Neural cell (in vitro differentiated cells): Measurements from ENCODE around the gene FNDC3B. TPM values are rescaled to one million over a fixed set of nuclear protein-coding genes. Genes with fewer than 3 reads are reported as not detected.

Experiments used
- H2AFZ ChIP-seq: fragments of 200-600, 300-800 bp; sonication (generic), shearing (Covaris generic); 2 replicates; pipeline ENCODE4 v1.6.0; 2014; ENCODE audit warnings: low read depth, mild to moderate bottlenecking, antibody characterized with exemption, low read length, moderate library complexity
- H3F3A ChIP-seq: fragments of 200-600 bp; shearing (Covaris generic); 2 replicates; pipeline ENCODE4 v1.6.1; 2016; ENCODE audit warnings: mild to moderate bottlenecking, moderate library complexity, mixed read lengths, antibody characterized with exemption, low read length; ENCODE audit not compliant: insufficient read depth, poor library complexity, severe bottlenecking
- H3K27ac ChIP-seq: fragments of 200-600, 300-800 bp; sonication (generic), shearing (Covaris generic); 2 replicates; pipeline ENCODE4 v1.5.1; 2014; ENCODE audit warnings: mild to moderate bottlenecking, low read length, moderate library complexity
- H3K27me3 ChIP-seq: fragments of 300-800, 200-600 bp; sonication (generic), shearing (Covaris generic); 2 replicates; pipeline ENCODE4 v1.6.0; 2014; ENCODE audit warnings: mild to moderate bottlenecking, low read depth, low read length, moderate library complexity; ENCODE audit not compliant: insufficient read depth
- H3K36me3 ChIP-seq: fragments of 300-800, 200-600 bp; sonication (generic), shearing (Covaris generic); 2 replicates; pipeline ENCODE4 v1.5.1; 2014; ENCODE audit warnings: mild to moderate bottlenecking, antibody characterized with exemption, low read length, moderate library complexity; ENCODE audit not compliant: insufficient read depth
- H3K4me2 ChIP-seq: fragments of 300-800, 200-600 bp; sonication (generic), shearing (Covaris generic); 2 replicates; pipeline ENCODE4 v1.6.0; 2014; ENCODE audit warnings: mild to moderate bottlenecking, low read length
- H3K4me3 ChIP-seq: fragments of 300-800, 200-600 bp; sonication (generic), shearing (Covaris generic); 2 replicates; pipeline ENCODE4 v1.5.1; 2014; ENCODE audit warnings: mild to moderate bottlenecking, low read length, moderate library complexity
- H3K79me2 ChIP-seq: fragments of 200-600 bp; shearing (Covaris generic); replicated peaks from 2 replicates; pipeline ENCODE4 v1.6.0; 2014; ENCODE audit warnings: mild to moderate bottlenecking, low read length, moderate library complexity; ENCODE audit not compliant: insufficient read depth
- H3K9ac ChIP-seq: fragments of 300-800, 200-600 bp; sonication (generic), shearing (Covaris generic); 2 replicates; pipeline ENCODE4 v1.6.1; 2016; ENCODE audit warnings: mild to moderate bottlenecking, low read length, mixed read lengths
- H3K9me2 ChIP-seq: fragments of 200-600 bp; shearing (Covaris generic); 2 replicates; pipeline ENCODE4 v1.6.1; 2016; ENCODE audit warnings: mild to moderate bottlenecking, low read length, mixed read lengths; ENCODE audit not compliant: insufficient read depth
- H3K9me3 ChIP-seq: fragments of 200-600, 300-800 bp; sonication (generic), shearing (Covaris generic); 2 replicates; pipeline ENCODE4 v1.6.1; 2016; ENCODE audit warnings: mild to moderate bottlenecking, mixed run types, low read length, moderate library complexity, mixed read lengths
- H4K20me1 ChIP-seq: fragments of 200-600 bp; shearing (Covaris generic); 2 replicates; pipeline ENCODE4 v1.6.1; 2016; ENCODE audit warnings: mild to moderate bottlenecking, mixed run types; ENCODE audit not compliant: insufficient read depth
- CTCF ChIP-seq: fragments of 450-650 bp; IDR thresholded peaks from 2 replicates; pipeline ENCODE4 v1.5.1; 2014; ENCODE audit warnings: antibody characterized with exemption, mild to moderate bottlenecking, moderate library complexity; ENCODE audit not compliant: poor library complexity, severe bottlenecking
- EP300 ChIP-seq: fragments of 450-650 bp; conservative IDR thresholded peaks from 2 replicates; pipeline ENCODE4 v1.6.1; 2014; ENCODE audit warnings: antibody characterized with exemption, mild to moderate bottlenecking, moderate library complexity; ENCODE audit not compliant: poor library complexity, severe bottlenecking
- EZH2 ChIP-seq: fragments of 200-600, 300-800 bp; shearing (Covaris generic), sonication (generic); IDR thresholded peaks from 2 replicates; pipeline ENCODE4 v1.6.1; 2014; ENCODE audit warnings: antibody characterized with exemption, low read length, borderline replicate concordance, mild to moderate bottlenecking; ENCODE audit not compliant: insufficient read depth, poor library complexity, severe bottlenecking
- MXI1 ChIP-seq: fragments of 450-650 bp; conservative IDR thresholded peaks from 2 replicates; pipeline ENCODE4 v1.6.1; 2014; ENCODE audit warnings: antibody characterized with exemption, mild to moderate bottlenecking; ENCODE audit not compliant: poor library complexity, severe bottlenecking
- POLR2AphosphoS5 ChIP-seq: IDR thresholded peaks from 2 replicates; pipeline ENCODE4 v1.6.1; 2012
- RAD21 ChIP-seq: fragments of 450-650 bp; conservative IDR thresholded peaks from 2 replicates; pipeline ENCODE4 v1.6.1; 2014; ENCODE audit warnings: antibody characterized with exemption, mild to moderate bottlenecking, moderate library complexity
- REST ChIP-seq: IDR thresholded peaks from 2 replicates; pipeline ENCODE4 v1.6.1; 2012; ENCODE audit warnings: borderline replicate concordance
- SMC3 ChIP-seq: fragments of 450-650 bp; conservative IDR thresholded peaks from 2 replicates; pipeline ENCODE4 v1.6.1; 2014; ENCODE audit warnings: antibody characterized with exemption, mild to moderate bottlenecking, moderate library complexity; ENCODE audit not compliant: poor library complexity
- TAF1 ChIP-seq: IDR thresholded peaks from 2 replicates; pipeline ENCODE4 v1.6.1; 2012; ENCODE audit warnings: low read depth
- polyA plus RNA-seq: library from polyadenylated mRNA; depleted of rRNA; stranded (reverse); fragments of >200 nt; gene quantifications from 2 replicates; pipeline ENCODE4 v1.2.3, GENCODE V29; 2014

FNDC3B gene
- polyA plus RNA-seq, 1 donor from 2014 or later, result 4.9 TPM

- Histone ChIP-seq H3K4me2 (no peak overlapping the region), H3K9me3 (no peaks in the 10 kb centered on the region), H3K27me3 (no peaks in the 10 kb centered on the region), H3K79me2 (no peaks in the 10 kb centered on the region), H3F3A (no peaks in the 10 kb centered on the region), H3K36me3 (no peaks in the 10 kb centered on the region), H4K20me1 (no peaks in the 10 kb centered on the region), H3K9me2 (no peaks in the 10 kb centered on the region), H3K4me3 (no peak overlapping the region), H3K27ac (no peak overlapping the region), H2AFZ (no peak overlapping the region), H3K9ac (no peak overlapping the region)
- TF ChIP-seq RAD21, result no peak
- TF ChIP-seq EP300, result no peak
Measured at GRCh38 chr3:172274906-172275305, 235.5 kb downstream of the FNDC3B start.

GRCh38 chr3:172275586-172275985, 236.2 kb downstream of the FNDC3B start:
- no peaks in the 10 kb centered on the region for H3K9me3 ChIP-seq
- no peak overlapping the region for H3K27ac ChIP-seq
- no peaks in the 10 kb centered on the region for H3K36me3 ChIP-seq
- H3K79me2 ChIP-seq, result no peaks in the 10 kb centered on the region
- H3F3A ChIP-seq, result no peaks in the 10 kb centered on the region
- TF ChIP-seq MXI1 (no peak), POLR2AphosphoS5 (no peak), EP300 (no peak), RAD21 (no peak)
- no peaks in the 10 kb centered on the region for H3K27me3 ChIP-seq
- H3K9ac ChIP-seq, result no peak overlapping the region
- no peaks in the 10 kb centered on the region for H4K20me1 ChIP-seq
- no peak overlapping the region for H3K4me3 ChIP-seq
- H3K9me2 ChIP-seq, result no peaks in the 10 kb centered on the region
- H2AFZ ChIP-seq, result no peak overlapping the region
- no peak overlapping the region for H3K4me2 ChIP-seq

GRCh38 chr3:172276103-172276502, 236.7 kb downstream of the FNDC3B start:
- no peak overlapping the region for H3K4me2 ChIP-seq
- H3K4me3 ChIP-seq, result no peak overlapping the region
- H3F3A ChIP-seq, result no peaks in the 10 kb centered on the region
- no peaks in the 10 kb centered on the region for H4K20me1 ChIP-seq
- no peak overlapping the region for H2AFZ ChIP-seq
- no peaks in the 10 kb centered on the region for H3K9me2 ChIP-seq
- H3K9me3 ChIP-seq, result no peaks in the 10 kb centered on the region
- no peak for TF ChIP-seq TAF1
- no peak for TF ChIP-seq MXI1
- no peak for TF ChIP-seq CTCF
- no peak for TF ChIP-seq POLR2AphosphoS5
- H3K36me3 ChIP-seq, result no peaks in the 10 kb centered on the region
- H3K79me2 ChIP-seq, result no peaks in the 10 kb centered on the region
- H3K9ac ChIP-seq, result no peak overlapping the region
- no peaks in the 10 kb centered on the region for H3K27me3 ChIP-seq
- no peak overlapping the region for H3K27ac ChIP-seq

GRCh38 chr3:172277151-172277652, 237.8 kb downstream of the FNDC3B start:
- no peaks in the 10 kb centered on the region for H3K27me3 ChIP-seq
- H4K20me1 ChIP-seq, result no peaks in the 10 kb centered on the region
- H3K9me3 ChIP-seq, result no peaks in the 10 kb centered on the region
- no peaks in the 10 kb centered on the region for H3K9me2 ChIP-seq
- H3K79me2 ChIP-seq, result no peaks in the 10 kb centered on the region
- no peaks in the 10 kb centered on the region for H3F3A ChIP-seq
- H3K9ac ChIP-seq, result no peak overlapping the region
- TF ChIP-seq MXI1 (no peak), SMC3 (no peak), EZH2 (no peak), CTCF (no peak), REST (no peak)
- no peak overlapping the region for H3K4me3 ChIP-seq
- H3K27ac ChIP-seq, result no peak overlapping the region
- no peak overlapping the region for H2AFZ ChIP-seq
- no peak overlapping the region for H3K4me2 ChIP-seq
- no peaks in the 10 kb centered on the region for H3K36me3 ChIP-seq
